Measurements from ENCODE around the gene EGFR. TPM values are rescaled to one million over a fixed set of nuclear protein-coding genes. Genes with fewer than 3 reads are reported as not detected.

Gene EGFR
- polyA plus RNA-seq, 2 of the 4 experiments (the other 2 are of a cell fraction), result 59.5 to 63.8 TPM

- 75% methylated on average over 11 of the region's 14 CpGs for whole genome bisulfite sequencing (ENCODE audit: missing lambda C conversion rate)
- no peak overlapping the region for H3K4me2 ChIP-seq
- DNase-seq (ENCODE audit: low read depth in 1 of 2, low spot score in 1 of 2) (no peak), ATAC-seq (no peak), FAIRE-seq (no peak)
- ChIA-PET POLR2A (no interaction called here), CTCF (no interaction called here)
- H3K4me3 ChIP-seq, result no peak overlapping the region
- no peaks in the 10 kb centered on the region for H3K9me3 ChIP-seq
- no peak overlapping the region for H3K27ac ChIP-seq
- no peaks in the 10 kb centered on the region for H3K4me1 ChIP-seq
- no peak for TF ChIP-seq ZFP36 (IDR thresholded peaks at IDR 0.05; ENCODE audit: borderline replicate concordance, partially characterized antibody)
- no peak for TF ChIP-seq ATOH8 (CRISPR knock-in tag; IDR thresholded peaks at IDR 0.05; ENCODE audit: low read depth)
- TF ChIP-seq RCOR1 (IDR thresholded peaks at IDR 0.05; ENCODE audit: low read depth, low read length), result no peak
- no peak for TF ChIP-seq MAZ (IDR thresholded peaks at IDR 0.05; ENCODE audit: borderline replicate concordance, low read depth, low read length)
- TF ChIP-seq FOSL2 (IDR thresholded peaks at IDR 0.05), result no peak
- TF ChIP-seq FOSL2 (CRISPR knock-in tag; IDR thresholded peaks at IDR 0.05), result no peak
- TF ChIP-seq REST (IDR thresholded peaks at IDR 0.05), result no peak
- TF ChIP-seq FOSB (CRISPR knock-in tag; IDR thresholded peaks at IDR 0.05), result no peak
- no peak for TF ChIP-seq CBX8 (IDR thresholded peaks at IDR 0.05)
- no peak for TF ChIP-seq RFX5 (IDR thresholded peaks at IDR 0.05)
- no peak for TF ChIP-seq NFE2L2 (conservative IDR thresholded peaks at IDR 0.05; ENCODE audit: low read length)
- no peak for TF ChIP-seq HOXB5 (CRISPR knock-in tag; IDR thresholded peaks at IDR 0.05)
- TF ChIP-seq ESRRA (IDR thresholded peaks at IDR 0.05; ENCODE audit: borderline replicate concordance, low read length), result no peak
- no peak for TF ChIP-seq RAD21 (conservative IDR thresholded peaks at IDR 0.05 in 1 of 2, IDR thresholded peaks at IDR 0.05 in 1 of 2)
- TF ChIP-seq HDAC2 (IDR thresholded peaks at IDR 0.05), result no peak
- no peak for TF ChIP-seq BCL3 (IDR thresholded peaks at IDR 0.05)
- no peak for TF ChIP-seq HOXA7 (CRISPR knock-in tag; IDR thresholded peaks at IDR 0.05)
- no peak for TF ChIP-seq JUN (IDR thresholded peaks at IDR 0.05)
- no peak for TF ChIP-seq POLR2AphosphoS2 (conservative IDR thresholded peaks at IDR 0.05; ENCODE audit: low read length)
Measured at GRCh38 chr7:55235115-55235514, 216.3 kb downstream of the EGFR start.

GRCh38 chr7:55235801-55236200 is 217.0 kb downstream of the EGFR start:
- TF ChIP-seq POLR2A (IDR thresholded peaks at IDR 0.05; ENCODE audit: low read length), result no peak
- no peak for TF ChIP-seq NPAS2 (CRISPR knock-in tag; IDR thresholded peaks at IDR 0.05; ENCODE audit: borderline replicate concordance)
- TF ChIP-seq HOXA7 (CRISPR knock-in tag; IDR thresholded peaks at IDR 0.05), result no peak
- no peak for TF ChIP-seq SREBF2 (IDR thresholded peaks at IDR 0.05)
- no peak for TF ChIP-seq CBX2 (IDR thresholded peaks at IDR 0.05; ENCODE audit: borderline replicate concordance, low read depth)
- TF ChIP-seq TFCP2L1 (CRISPR knock-in tag; IDR thresholded peaks at IDR 0.05), result no peak
- TF ChIP-seq HDAC2 (IDR thresholded peaks at IDR 0.05), result no peak
- no peak for TF ChIP-seq ZSCAN20 (CRISPR knock-in tag; IDR thresholded peaks at IDR 0.05)
- no peak for TF ChIP-seq BCL3 (IDR thresholded peaks at IDR 0.05)
- no peak for TF ChIP-seq ZC3H11A (IDR thresholded peaks at IDR 0.05)
- no peak for TF ChIP-seq EHMT2 (IDR thresholded peaks at IDR 0.05; ENCODE audit: low read depth)
- TF ChIP-seq USF2 (IDR thresholded peaks at IDR 0.05), result no peak
- no peak for TF ChIP-seq RARB (CRISPR knock-in tag; IDR thresholded peaks at IDR 0.05)
- FAIRE-seq (no peak), DNase-seq (ENCODE audit: low read depth in 1 of 2, low spot score in 1 of 2) (no peak), ATAC-seq (no peak)
- 62% methylated on average over 6 of the region's 6 CpGs for whole genome bisulfite sequencing (ENCODE audit: missing lambda C conversion rate)
- no peak overlapping the region for H3K27ac ChIP-seq
- no peaks in the 10 kb centered on the region for H3K4me1 ChIP-seq
- CTCF ChIA-PET, result no interaction called here
- no peak overlapping the region for H3K4me3 ChIP-seq
- POLR2A ChIA-PET, result no interaction called here
- H3K9me3 ChIP-seq, result no peaks in the 10 kb centered on the region
- H3K4me2 ChIP-seq, result no peak overlapping the region

Data from A549 (cell line).